Breast epithelium (tissue), 4 donors: ENCODE data around the gene CNTRL. TPM values are rescaled to one million over a fixed set of nuclear protein-coding genes. Genes with fewer than 3 reads are reported as not detected.
"Not testable (repeated sequence)": the region's sequence is repeated elsewhere in the genome, so short reads cannot be mapped to it uniquely, and the experiment has no call there.

ENCODE experiments used
- DNase-seq, 2 donors: peaks; one replicate each; pipeline ENCODE4 v3.0.0-alpha.2; 2019; ENCODE audit warnings: low spot score in 2 of 2
- H3K27ac ChIP-seq, 2 donors: fragments of 200-600 bp; sonication (generic) in 1 of 2; one replicate each; pipeline ENCODE4 v1.5.1; 2016 to 2019; ENCODE audit warnings: mild to moderate bottlenecking in 1 of 2
- H3K27me3 ChIP-seq, 2 donors: fragments of 200-600 bp; sonication (generic) in 1 of 2; one replicate each; pipeline versions ENCODE4 v1.5.1 to v1.6.0; 2017 to 2019; ENCODE audit warnings: control low read depth in 1 of 2, mild to moderate bottlenecking in 1 of 2
- H3K36me3 ChIP-seq: fragments of 200-600 bp; one replicate; pipeline ENCODE4 v1.5.1; 2019
- H3K4me1 ChIP-seq, 2 donors: fragments of 200-600 bp; sonication (generic); one replicate each; pipeline ENCODE4 v1.5.1; 2016 to 2019; ENCODE audit warnings: control low read depth in 1 of 2
- H3K4me3 ChIP-seq, 3 donors: fragments of 200-600 bp; sonication (generic); 1 replicate in 2 of 3; 2 replicates in 1 of 3; pipeline ENCODE4 v1.5.1; 2016 to 2019; ENCODE audit warnings: mild to moderate bottlenecking in 3 of 3, moderate library complexity in 2 of 3
- H3K9me3 ChIP-seq, 2 donors: fragments of 200-600 bp; sonication (generic) in 1 of 2; one replicate each; pipeline ENCODE4 v1.5.1; 2016 to 2019; ENCODE audit warnings: control low read depth in 1 of 2
- CTCF ChIP-seq, 3 donors: fragments of 450-650 bp; IDR thresholded peaks; one replicate each; pipeline ENCODE4 v1.5.1; 2016 to 2017; ENCODE audit warnings: antibody characterized with exemption in 3 of 3, mild to moderate bottlenecking in 3 of 3, moderate library complexity in 3 of 3
- POLR2A ChIP-seq: fragments of 450-650 bp; IDR thresholded peaks from one replicate; pipeline ENCODE4 v1.6.1; 2016; ENCODE audit warnings: antibody characterized with exemption, mild to moderate bottlenecking, moderate library complexity
- POLR2AphosphoS5 ChIP-seq, 3 donors: sonication (generic); formaldehyde crosslinking; IDR thresholded peaks; one replicate each; pipeline ENCODE4 v1.6.1; 2017; ENCODE audit warnings: antibody characterized with exemption in 3 of 3
- intact Hi-C: fragments of 100-400 bp; cut with DNase I; formaldehyde crosslinking; loops from one replicate; pipeline ENCODE4 v1.15.1; 2023; ENCODE audit warnings: low total_unique reads
- total RNA-seq, 3 donors: library from RNA; depleted of rRNA; stranded (reverse); fragments of >200 nt; gene quantifications; one replicate each; pipeline ENCODE4 v1.1.0, GENCODE V29; 2016

Gene CNTRL
- total RNA-seq, 3 donors from 2014 or later: 18.4 to 26.8 (median 22.9) TPM

GRCh38 chr9:121121582-121122087, 46.9 kb downstream of the CNTRL start:
- H3K4me1 ChIP-seq: no peaks in the 10 kb centered on the region
- H3K27ac ChIP-seq: peak overlapping the region in 1 of 2 donors; percentile 49
- no peaks in the 10 kb centered on the region for H3K9me3 ChIP-seq
- H3K36me3 ChIP-seq: no peaks in the 10 kb centered on the region
- intact Hi-C loops: no loop called here
- peak; percentile 97 to 98 for DNase-seq
- TF ChIP-seq CTCF (IDR thresholded peaks at IDR 0.05) (peak; percentile 36 to 61 (median 44)), POLR2A (no peak), POLR2AphosphoS5 (IDR thresholded peaks at IDR 0.05) (peak; percentile 52 to 72 (median 53))
- H3K27me3 ChIP-seq: no peaks in the 10 kb centered on the region
- H3K4me3 ChIP-seq: peak overlapping the region; percentile 34 to 55 (median 52)

GRCh38 chr9:121122246-121123032, 47.7 kb downstream of the CNTRL start:
- TF ChIP-seq CTCF (IDR thresholded peaks at IDR 0.05): no peak
- H3K27ac ChIP-seq: peak overlapping the region in 1 of 2 donors; percentile 49
- H3K27me3 ChIP-seq: no peaks in the 10 kb centered on the region

GRCh38 chr9:121123816-121124535, 49.2 kb downstream of the CNTRL start:
- no peaks in the 10 kb centered on the region for H3K36me3 ChIP-seq
- no peaks in the 10 kb centered on the region for H3K9me3 ChIP-seq
- no peak overlapping the region for H3K27ac ChIP-seq
- H3K4me1 ChIP-seq: no peaks in the 10 kb centered on the region
- intact Hi-C loops: no loop called here
- DNase-seq: no peak
- H3K4me3 ChIP-seq: no peak overlapping the region
- no peaks in the 10 kb centered on the region for H3K27me3 ChIP-seq
- no peak for TF ChIP-seq CTCF (IDR thresholded peaks at IDR 0.05)
- TF ChIP-seq POLR2AphosphoS5 (IDR thresholded peaks at IDR 0.05): no peak
- TF ChIP-seq POLR2A: no peak

More at GRCh38 chr9:121122246-121123032, 47.7 kb downstream of the CNTRL start:
- intact Hi-C loops: no loop called here
- DNase-seq: no peak
- Histone ChIP-seq H3K9me3 (no peaks in the 10 kb centered on the region), H3K4me3 (peak overlapping the region; percentile 34 to 55 (median 52)), H3K36me3 (no peaks in the 10 kb centered on the region), H3K4me1 (no peaks in the 10 kb centered on the region)

- no peak for TF ChIP-seq CTCF (IDR thresholded peaks at IDR 0.05)
- TF ChIP-seq POLR2A: no peak
- TF ChIP-seq POLR2AphosphoS5 (IDR thresholded peaks at IDR 0.05): no peak
- Histone ChIP-seq H3K4me1 (no peaks in the 10 kb centered on the region), H3K4me3 (no peak overlapping the region), H3K9me3 (no peaks in the 10 kb centered on the region), H3K36me3 (no peaks in the 10 kb centered on the region), H3K27ac (no peak overlapping the region), H3K27me3 (no peaks in the 10 kb centered on the region)
- DNase-seq: no peak
- intact Hi-C loops: no loop called here
Observed at GRCh38 chr9:121125590-121125989, 50.8 kb downstream of the CNTRL start.

- H3K4me1 ChIP-seq, H3K9me3 ChIP-seq, H3K4me3 ChIP-seq, H3K27me3 ChIP-seq, DNase-seq, H3K36me3 ChIP-seq, H3K27ac ChIP-seq, intact Hi-C loops: not testable (repeated sequence)
Observed at GRCh38 chr9:121129384-121129783, 54.6 kb downstream of the CNTRL start.
